NOMO-1 treated with dmso at 0.1 percent for 144 hours (cell line): ENCODE measurements around the gene PPP1R1B.

Source experiments
- DNase-seq: peaks from one replicate; lab custom pipeline; 2025; ENCODE audit not compliant: unreplicated experiment; lab: John Stamatoyannopoulos, UW

The PPP1R1B gene

DNA sequence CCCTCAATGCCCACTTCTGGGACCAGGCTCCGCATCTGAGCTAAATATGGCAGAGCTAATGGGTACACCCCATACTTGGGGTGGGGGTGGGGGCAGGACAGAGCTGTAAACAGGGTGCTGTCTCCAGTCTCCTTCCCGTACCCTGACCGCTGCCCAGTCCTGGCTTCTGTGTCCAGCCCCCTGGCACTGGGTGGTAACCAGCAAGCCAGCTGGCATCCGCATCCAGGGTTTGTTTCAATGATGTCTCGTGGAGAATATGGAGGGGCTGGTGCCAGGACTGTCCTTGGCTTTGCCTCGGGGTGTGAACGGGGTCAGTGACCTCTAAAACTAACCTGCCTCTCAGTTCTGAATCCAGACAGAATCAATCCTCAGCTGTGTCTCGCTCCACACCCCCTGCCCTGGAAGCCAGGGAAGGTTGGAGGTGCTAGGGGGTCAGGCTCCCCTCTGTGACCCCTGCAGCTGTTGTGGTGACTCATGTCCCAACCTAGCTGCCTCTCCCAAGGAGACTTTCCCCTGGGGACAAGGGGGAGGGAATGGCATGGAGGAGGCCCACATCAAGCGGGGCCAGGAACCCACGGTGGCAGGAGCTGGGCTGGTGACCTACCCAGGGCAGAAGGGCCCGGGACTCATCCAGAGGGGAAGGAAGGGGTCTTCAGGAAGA is 40.0 kb downstream of the PPP1R1B start:
- no peak for DNase-seq

DNA sequence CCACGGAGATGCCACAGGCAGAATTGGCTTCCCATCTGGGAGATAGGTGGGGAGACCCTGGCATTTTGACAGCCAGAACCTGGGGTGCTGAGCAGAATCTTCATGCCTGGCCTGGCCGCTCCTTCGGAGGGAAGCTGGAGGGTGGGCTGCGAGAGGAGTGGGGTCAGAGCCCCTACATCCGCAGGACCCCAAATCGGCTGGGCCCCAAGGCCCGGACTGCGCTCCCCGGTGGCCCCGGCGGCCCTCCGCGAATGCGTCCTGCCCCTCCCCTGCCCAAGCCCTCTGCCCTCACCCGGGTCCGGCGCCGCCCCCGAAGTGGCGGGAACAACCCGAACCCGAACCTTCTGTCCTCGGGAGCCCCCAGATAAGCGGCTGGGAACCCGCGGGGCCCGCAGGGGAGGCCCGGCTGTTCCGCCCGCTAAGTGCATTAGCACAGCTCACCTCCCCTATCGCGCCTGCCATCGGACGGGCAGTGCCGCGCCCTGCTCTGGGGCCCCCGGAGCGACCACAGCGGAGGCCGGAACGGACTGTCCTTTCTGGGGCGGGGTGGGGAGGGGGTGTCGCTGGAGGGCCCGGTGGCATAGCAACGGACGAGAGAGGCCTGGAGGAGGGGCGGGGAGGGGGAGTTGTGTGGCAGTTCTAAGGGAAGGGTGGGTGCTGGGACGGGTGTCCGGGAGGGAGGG is 40.7 kb downstream of the PPP1R1B start:
- no peak for DNase-seq

DNA sequence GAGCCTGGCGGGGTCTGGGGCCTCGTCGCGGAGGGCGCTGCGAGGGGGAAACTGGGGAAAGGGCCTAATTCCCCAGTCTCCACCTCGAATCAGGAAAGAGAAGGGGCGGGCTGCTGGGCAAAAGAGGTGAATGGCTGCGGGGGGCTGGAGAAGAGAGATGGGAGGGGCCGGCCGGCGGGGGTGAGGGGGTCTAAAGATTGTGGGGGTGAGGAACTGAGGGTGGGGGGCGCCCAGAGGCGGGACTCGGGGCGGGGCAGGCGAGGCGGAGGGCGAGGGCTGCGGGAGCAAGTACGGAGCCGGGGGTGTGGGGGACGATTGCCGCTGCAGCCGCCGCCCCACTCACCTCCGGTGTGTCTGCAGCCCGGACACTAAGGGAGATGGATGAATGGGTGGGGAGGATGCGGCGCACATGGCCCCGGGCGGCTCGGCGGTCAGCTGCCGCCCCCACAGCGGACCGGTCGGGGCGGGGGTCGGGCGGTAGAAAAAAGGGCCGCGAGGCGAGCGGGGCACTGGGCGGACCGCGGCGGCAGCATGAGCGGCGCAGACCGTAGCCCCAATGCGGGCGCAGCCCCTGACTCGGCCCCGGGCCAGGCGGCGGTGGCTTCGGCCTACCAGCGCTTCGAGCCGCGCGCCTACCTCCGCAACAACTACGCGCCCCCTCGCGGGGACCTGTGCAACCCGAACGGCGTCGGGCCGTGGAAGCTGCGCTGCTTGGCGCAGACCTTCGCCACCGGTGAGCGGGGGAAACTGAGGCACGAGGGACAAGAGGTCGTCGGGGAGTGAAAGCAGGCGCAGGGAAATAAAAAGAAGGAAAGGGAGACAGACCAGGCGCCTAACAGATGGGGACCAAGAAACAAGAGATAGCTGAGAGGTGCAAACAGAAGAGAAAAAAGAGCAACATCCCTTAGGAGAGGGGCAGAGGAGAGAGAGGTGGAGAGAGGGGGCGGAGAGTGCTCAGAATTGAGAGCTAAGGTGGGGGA is 41.5 kb downstream of the PPP1R1B start, which contains the start of gene PNMT:
Gene PNMT (plus strand): TSS at position 509 of the 980 bp plus-strand sequence. CDS start 23 bp downstream, at position 532.
- no peak for DNase-seq

DNA sequence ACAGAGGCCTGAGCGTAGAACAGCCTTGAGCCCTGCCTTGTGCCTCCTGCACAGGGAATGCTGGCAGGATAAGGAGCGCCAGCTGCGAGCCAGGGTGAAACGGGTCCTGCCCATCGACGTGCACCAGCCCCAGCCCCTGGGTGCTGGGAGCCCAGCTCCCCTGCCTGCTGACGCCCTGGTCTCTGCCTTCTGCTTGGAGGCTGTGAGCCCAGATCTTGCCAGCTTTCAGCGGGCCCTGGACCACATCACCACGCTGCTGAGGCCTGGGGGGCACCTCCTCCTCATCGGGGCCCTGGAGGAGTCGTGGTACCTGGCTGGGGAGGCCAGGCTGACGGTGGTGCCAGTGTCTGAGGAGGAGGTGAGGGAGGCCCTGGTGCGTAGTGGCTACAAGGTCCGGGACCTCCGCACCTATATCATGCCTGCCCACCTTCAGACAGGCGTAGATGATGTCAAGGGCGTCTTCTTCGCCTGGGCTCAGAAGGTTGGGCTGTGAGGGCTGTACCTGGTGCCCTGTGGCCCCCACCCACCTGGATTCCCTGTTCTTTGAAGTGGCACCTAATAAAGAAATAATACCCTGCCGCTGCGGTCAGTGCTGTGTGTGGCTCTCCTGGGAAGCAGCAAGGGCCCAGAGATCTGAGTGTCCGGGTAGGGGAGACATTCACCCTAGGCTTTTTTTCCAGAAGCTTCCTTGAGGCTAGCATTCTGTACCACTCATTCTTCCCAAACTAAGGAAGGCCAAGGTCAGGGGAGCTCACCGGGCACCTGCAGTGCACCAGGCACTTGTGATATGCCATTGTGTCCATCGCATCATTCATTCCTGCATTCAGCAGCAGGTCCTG is 43.4 kb downstream of the PPP1R1B start:
- DNase-seq: no peak

DNA sequence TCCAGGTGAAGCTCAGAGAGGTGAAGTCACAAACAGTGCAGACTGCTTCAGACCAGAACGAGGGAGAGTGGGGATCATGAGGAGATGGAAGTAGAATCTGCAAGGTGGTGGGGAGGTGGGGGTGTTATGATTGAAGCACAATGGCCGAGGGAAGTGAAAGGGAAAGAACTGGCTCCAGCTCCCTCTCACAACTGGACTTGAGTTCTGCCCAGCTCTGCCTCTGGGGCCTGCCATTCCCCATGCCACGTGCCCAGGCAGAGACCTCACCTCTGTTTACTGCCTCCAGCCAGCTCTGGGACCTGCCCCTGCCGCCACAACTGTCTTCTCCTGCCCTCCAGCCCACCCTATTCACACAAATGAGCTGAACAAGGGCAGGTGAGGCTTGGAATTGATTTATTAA is 44.0 kb downstream of the PPP1R1B start:
- no peak for DNase-seq

DNA sequence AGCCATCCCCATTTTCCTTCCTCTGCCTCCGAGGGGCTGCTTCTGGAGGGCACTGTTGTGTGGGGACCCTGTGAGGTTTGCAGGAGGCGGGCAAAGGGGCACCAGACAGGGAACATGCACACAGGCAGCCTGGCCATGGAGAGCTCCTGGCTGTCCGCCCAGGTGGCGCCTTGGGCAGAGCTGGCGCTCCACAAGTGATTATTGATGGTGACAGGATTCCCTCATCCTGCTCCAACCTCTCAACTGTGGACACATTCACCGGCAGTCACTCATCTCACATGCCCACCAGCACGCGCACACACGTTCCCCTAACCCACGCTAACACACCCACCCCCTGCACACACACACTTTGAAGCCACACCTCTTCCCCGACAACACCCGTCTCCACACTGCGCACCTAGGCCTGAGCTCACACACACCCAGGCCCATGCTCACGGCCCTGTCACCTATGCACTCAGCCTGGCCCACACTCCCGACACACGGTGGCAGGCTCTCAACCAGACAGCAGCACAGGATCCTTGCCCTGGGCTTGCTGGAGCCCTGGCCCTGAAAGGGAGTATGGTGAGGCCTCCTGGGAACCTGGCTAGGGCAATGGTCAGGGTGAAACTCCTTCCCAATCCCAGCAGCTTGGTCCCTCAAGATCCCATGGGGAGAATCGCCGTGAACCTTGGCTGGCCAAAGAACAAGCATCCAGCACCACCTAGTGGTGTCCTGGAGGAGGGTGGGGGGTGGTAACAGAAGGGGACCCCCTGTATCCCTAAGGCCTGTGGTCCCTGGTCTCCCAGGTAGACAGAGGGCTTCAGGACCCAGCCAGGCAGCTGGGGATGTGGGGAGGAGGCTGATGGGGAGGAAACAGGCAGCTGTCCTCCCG is 45.1 kb downstream of the PPP1R1B start:
- DNase-seq: no peak

DNA sequence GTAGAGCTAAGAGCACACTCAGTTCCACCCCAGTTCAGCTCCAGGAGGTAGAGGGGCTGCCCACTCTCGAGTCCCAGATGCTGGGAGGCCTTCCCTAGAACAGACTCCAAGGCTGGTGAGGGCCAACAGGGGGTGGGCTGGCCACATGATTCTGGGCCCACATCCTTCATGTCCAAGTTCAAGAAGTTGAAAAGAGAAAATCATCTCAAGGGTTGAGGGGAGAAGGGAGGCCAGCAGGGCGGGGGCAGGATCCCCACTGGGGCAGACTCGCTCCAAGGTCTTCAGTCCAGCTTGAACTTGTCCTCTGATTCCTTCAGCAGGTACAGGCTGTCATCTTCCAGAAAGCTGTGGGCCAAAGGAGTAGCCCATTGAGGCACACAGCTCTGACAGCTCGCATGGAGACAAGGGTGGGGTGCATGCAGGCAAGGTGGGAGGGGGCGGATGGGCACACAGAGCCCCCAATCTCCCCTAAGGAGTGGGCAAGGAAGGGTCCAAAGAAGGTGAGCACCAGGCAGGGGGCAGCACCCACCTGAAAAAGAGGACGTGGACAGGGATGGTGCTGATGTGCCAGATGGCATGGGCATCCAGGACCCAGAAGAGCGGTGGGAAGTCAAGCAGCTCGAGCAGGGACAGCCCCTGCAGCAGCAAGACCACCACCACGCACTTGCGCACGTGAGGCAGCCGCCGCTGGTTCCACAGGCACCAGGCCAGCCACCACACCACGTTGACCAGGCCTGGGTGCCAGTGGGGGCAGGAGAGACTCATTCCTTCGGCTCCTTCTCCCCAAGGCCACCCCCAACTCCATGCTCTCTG is 46.0 kb downstream of the PPP1R1B start:
- no peak for DNase-seq

DNA sequence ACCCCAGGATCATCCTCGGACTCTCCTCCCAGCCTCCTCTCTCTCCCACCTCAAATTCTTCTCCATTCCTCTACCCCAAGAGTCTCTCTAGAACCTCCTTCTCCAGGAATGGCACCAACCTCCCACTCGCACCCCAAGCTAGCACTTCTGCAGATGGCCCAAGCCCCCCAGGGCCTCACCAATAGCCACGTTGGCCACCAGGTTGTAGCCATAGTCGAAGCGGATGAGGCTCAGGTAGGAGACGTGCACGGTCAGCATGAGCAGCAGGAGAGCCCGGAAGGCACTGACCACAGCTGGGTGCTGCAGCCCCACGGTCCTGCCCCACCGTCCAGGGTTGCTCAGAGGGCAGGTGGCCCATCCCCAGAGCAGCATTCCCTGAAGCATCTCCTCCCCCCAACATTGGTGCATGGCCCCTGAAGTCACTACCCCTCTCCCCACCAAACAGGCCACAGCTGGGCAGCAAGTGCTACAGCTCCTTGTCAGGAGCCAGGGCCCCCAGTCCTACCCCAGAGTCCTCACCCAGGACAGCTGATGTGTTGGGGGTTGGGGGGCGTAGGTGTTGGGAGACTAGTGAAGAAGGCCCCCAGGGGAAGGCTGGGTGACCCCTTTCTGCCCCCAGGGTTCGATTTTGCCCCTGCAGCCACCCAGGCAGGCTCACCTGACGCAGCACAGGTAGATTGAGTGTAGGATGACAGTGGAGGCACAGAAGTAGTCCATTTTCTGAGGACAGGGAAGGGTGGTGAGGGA is 46.8 kb downstream of the PPP1R1B start:
- DNase-seq: no peak

DNA sequence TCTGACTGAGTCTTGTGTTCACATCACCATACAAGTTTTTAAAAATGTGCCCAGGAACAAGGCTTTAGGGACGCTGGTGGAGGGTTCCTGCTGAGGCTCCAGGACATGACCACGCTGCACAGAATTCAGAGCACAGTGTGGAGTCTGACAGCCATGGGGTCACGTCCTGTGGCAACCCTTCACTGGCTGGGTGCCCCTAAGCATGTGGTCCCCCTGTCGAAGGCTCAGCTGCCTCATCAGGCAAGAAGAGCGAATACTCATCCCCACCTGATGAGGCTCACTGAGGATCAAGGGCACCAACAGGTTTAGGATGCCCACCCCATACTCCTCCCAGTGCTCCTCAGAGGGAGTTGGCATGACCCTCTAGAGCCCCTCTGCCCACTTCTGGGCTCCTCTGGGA is 47.4 kb downstream of the PPP1R1B start:
- DNase-seq: no peak

DNA sequence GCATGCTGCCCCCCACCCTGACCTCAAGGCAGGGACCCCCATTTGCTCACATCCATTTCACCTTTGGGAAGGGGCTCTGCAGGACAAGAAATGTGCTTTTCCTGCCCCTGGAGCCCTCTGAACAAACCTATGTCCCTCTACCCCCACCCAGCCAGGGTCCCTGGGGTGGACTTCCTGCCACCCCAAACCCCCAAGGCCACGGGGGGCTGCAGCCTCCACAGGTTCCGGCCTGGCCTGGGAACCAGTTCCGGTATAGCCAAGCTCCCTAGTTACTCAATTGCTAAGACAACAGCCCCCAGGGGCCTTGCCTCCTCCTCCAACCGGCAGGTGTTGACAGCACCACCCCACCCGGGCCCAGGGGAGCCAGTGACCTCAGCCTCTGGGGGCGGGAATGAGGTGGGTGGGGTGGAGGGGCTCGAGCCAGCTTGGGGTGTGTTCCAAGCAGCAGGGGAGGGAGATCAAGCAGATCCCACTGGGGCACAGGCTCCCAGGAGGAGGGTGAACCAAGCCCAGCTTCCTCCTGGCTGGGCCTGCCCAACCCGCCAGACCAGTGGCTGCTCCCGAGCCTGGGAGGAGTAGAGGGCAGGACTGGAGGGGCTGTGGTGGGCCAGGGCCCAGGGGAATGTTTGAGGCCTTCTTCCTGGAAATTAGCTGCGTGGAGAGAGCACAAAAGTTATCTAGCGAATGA is 48.1 kb downstream of the PPP1R1B start:
- no peak for DNase-seq

DNA sequence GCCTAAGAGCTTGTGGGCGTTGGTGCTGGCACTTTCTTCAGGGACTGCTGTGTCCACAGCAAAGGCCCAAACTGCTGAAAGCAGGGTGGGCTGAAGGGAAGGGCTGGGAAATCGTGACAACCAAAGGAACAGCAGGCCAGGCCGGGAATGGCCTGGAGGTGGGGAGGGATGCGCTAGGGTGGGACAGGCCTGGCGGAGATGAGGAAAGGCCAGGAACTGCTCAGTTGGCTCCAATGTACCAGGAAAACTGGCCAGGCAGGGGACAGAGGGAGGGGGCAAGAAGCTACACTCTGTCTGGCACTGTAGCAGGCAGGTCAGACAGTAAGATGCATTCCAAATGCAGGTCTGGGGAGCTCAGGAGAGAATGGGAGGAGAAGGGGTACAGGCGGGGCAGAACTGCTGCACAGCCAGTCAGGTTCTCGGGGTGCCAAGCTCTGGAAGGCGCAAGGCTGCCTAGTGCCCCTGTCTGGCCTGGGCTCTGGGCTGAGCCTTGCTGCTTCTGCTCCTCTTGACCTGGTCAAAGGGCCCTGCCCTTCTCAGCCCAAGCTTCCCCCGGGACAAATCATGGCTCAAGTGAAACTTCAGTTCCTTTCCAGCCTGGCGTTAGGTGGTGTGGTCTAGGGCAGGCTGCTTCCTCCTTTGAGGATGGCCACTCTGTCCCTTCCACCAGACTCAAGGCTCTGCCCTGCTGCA is 48.8 kb downstream of the PPP1R1B start:
- DNase-seq: no peak

DNA sequence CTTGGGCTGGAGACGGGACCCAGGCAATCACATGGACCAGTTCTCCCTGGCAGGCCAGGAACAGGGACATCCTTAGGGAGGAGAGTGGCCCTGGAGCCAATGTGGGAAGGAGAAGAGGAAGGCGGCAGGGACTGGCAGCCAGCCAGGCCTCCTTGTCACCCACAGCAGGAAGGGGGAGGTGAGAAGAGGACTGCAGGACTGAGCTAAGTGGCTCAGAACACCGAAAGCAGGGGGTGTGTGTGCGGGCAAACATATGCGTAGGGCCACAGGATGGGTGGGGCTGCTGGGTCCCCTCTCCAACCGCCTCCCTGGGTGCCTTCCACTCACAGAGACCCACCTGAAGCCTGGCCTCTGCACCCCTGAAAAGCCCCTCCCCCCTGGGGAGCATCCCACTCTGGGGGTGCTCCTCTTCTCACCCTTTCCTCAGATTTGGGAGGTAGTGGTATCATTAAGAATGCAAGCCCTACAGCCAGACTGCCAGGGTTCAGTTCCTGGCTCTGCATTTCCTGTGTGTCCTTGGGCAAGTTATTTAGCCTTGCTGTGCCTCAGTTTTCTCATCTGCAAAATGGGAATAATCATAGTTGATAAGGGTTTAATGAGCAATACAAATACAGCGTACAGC is 49.6 kb downstream of the PPP1R1B start:
- DNase-seq: no peak

DNA sequence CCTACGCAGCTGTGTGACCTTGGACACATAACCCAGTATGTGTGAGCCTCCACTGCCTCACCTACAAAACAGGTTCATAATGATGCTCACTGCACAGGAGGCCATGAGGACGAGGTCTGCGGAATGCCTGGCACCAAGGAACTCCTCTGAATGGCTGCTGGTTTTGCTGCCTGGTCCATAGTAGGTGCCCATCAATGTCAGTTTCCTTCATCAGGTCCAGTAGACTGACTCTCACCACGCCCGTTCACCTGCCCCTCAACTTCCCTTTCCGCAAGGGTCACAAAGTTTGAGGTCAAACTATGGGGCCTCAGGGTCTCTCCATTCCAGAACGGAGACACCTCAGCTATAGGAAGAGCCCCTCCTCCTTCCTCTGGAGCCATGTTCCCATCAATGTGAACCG is 50.3 kb downstream of the PPP1R1B start:
- DNase-seq: no peak

DNA sequence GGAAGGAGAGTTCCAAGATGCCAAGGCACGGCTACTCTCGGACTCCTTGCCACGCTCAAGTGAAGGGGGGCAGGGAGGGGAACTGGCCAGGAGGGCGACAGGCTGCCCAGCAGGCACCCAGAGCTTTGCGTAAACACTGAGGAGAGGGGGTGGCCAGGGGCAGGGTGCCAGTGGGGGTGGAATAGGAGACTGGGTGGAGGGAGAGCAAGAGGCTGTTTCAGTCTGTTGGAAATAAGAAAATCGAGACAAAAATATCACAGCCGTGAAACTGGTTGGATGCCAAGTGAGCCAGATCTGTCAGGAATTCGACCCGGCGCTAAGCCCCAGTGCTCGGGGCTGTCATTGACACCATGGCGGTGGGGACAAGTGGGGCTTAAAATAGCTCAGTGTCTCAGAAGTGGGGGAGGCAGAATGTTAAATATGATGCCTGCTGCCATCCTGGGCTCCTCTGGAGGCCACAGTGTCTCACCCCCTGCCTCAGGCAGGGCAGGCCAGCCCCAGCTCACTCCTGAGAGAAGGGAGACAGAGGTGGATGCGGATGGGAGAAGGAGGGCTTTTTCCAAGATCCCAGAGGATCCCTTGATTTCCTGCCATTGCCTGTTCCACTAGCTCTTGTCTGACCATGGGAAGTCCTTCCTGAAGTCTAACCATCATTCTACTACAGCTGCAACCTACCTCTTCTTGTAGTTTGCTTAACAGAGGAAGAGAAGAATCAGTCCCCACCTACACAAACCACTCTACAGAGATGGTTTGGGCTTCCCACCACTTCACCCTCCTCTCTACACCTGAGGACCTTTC is 51.0 kb downstream of the PPP1R1B start:
- DNase-seq: no peak

DNA sequence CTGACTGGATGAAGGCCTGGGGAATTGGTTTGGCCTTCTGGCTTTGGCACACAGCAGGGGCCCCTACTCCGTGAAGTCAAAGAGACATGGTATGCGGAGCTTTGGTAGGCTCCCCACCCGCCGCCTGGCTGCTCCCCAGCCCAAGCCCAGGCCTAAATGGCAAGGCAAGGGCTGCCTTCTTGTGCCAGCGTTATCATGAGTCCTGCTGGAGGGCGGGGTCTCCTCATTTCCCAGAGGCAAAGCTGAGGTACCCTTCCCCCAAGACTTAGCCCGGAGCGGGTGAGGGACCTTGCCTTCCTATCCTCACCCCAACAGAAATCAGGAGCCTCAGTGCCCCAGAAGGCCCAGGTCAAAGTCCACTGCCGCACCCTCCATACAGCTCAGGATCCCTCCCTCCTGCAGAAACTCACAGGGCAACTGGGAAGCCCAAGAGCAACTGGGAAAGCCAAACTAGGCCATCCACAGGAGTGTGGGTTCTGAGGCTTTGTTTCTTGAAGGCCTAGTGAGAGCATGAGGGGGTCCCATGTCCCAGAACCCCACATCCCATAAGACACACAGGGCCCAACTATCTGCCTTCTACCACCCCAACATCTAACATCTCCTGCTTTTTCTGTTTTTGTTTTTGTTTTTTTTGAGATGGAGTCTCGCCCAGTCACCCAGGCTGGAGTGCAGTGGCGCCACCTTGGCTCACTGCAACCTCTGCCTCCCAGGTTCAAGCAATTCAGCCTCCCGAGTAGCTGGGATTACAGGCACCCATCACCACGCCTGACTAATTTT is 51.8 kb downstream of the PPP1R1B start:
- DNase-seq: no peak
